PC-9 (cell line): Measurements from ENCODE around the gene CENPX.

ENCODE experiments used
- EZH2 ChIP-seq: fragments of 200-600 bp; sonication (generic); IDR thresholded peaks from 2 replicates; pipeline ENCODE4 v1.8.0; 2017; ENCODE audit warnings: antibody characterized with exemption, low read depth
- TF ChIP-seq, protein P1 (sequence below): fragments of 200-600 bp; sonication (generic); conservative IDR thresholded peaks from 2 replicates; pipeline ENCODE4 v1.6.1; 2017; ENCODE audit warnings: mixed run types, antibody characterized with exemption, mild to moderate bottlenecking, moderate library complexity

DNA sequence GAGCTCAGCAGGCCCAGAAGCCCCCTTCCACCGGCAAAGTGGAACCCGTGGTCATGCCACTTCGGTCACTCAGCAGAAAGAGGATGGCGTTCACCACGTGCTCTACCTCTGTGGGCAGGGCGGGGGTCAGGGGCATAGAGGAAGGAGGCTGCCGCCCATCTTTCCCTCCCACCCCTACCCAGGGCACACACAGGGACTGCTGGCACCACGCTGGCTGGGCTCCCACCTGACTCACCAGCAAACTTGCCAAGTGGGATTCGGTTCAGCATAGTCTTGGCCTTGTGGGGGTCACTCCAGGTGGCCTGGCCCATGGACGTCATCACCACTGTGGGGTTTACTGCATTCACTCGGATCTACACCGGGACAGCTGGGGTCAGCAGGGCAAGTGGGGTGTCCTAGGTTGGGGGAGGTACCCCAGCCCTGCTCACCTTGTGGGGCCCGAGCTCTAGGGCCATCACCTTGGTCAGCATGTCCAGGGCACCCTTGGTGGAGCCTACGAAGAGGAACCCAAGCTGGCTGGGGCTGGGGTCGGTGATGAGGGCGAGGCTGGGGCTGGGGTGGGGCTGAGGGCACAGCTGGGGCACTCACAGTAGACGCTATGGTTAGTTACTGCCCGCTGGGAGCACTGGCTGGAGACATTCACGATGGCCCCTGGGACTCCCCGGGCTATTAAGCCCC lies 13.4 kb upstream of the CENPX start:
- TF ChIP-seq, protein P1, sequence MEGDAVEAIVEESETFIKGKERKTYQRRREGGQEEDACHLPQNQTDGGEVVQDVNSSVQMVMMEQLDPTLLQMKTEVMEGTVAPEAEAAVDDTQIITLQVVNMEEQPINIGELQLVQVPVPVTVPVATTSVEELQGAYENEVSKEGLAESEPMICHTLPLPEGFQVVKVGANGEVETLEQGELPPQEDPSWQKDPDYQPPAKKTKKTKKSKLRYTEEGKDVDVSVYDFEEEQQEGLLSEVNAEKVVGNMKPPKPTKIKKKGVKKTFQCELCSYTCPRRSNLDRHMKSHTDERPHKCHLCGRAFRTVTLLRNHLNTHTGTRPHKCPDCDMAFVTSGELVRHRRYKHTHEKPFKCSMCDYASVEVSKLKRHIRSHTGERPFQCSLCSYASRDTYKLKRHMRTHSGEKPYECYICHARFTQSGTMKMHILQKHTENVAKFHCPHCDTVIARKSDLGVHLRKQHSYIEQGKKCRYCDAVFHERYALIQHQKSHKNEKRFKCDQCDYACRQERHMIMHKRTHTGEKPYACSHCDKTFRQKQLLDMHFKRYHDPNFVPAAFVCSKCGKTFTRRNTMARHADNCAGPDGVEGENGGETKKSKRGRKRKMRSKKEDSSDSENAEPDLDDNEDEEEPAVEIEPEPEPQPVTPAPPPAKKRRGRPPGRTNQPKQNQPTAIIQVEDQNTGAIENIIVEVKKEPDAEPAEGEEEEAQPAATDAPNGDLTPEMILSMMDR: no peak
- TF ChIP-seq EZH2: no peak
